Anterior cingulate cortex (tissue), 58 donors: ENCODE results near the gene CXCR5.
A peak's percentile ranks its signal among the peaks of the same experiment; 100 is the strongest.

Experiments used
- DNase-seq, 58 donors: peaks; one replicate each; lab custom pipeline; 2025; lab: John Stamatoyannopoulos, UW

Gene CXCR5

GRCh38 chr11:118896921-118897591, 13.4 kb downstream of the CXCR5 start:
- DNase-seq = no peak

DNA sequence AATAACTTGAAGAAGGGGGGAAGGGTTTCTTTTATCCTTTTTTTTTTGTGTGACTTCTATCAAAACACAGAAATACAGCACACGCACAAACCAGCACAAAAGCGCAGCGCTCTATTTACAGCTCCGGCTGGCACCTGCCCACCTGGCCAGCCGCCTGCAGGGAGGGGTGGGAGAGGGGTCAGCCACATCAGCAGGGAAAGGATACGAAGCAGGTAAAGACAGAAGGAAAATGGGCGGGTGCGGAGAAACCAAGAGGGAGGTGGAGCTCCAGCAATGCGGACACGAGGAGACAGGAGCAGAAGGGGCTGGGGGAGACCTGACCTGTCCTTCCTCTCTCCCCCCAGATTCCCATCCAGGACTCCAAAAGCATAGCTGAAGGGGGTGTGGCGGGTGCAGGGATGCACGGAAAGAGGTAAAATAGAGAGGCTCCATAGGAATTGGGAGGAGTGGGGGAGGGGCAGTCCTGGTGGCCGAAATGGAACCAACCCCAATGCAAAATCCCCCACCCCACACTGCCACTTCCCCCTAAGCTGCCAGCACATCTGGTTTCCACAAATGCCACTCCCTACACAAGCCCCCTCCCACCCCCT, 14.1 kb downstream of the CXCR5 start:
- DNase-seq = no peak

- DNase-seq = no peak
Observed at GRCh38 chr11:118898400-118899295, 15.0 kb downstream of the CXCR5 start.

DNA sequence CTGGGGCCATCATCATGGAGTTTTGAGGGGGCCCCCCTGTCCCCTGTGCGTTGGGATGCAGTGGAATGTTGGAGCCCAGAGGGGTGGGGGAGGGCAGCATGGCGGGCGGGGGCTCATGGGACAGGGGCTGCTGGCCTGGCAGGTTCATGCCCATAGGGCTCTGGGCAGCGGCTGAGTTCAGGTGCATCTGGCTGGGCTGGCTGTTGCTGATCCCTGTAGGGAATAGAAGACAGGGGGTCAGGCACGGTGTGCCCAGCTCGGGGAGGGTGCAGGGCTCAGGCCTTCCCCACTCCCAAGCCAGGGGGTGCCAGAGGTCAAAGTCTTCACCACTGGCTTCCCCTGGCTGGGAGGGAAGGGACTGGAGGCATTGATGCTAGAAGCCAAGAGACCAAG, 15.6 kb downstream of the CXCR5 start:
- no peak for DNase-seq

DNA sequence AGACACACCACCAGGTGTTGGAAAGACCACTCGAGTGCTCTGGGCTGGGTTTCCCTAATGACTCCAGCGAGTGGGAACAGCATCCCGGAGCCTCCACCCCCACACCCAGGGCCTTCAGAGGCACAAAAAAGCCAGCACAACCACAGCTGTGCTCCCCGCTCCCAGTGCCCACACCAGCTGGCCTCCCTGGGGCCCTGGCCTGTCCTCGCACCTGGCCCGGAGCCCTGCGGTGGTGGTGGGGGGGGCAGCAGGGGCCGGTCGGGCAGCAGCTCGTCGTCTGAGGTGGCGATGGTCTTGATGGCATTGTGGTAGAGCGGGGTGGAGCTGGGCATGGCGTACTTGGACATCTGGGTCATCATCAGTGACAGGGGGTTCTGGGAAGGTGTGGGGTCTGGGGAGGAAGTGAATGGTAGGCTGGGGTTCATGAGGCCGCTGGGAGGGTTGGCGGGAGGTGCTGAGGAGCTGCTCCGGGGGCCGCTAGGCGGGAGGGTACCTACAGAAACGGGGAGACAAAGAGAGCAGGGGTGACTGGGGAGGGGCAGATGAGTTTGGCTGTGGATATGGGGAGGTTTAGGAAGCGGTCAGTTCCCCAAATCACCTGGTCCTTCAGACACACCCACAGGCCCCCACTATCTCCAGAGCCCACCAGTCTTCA, 16.1 kb downstream of the CXCR5 start:
- no peak for DNase-seq

- no peak for DNase-seq
Observed at GRCh38 chr11:118900535-118901384, 17.1 kb downstream of the CXCR5 start.

- DNase-seq = no peak
Observed at GRCh38 chr11:118901494-118902335, 18.0 kb downstream of the CXCR5 start.

- DNase-seq = no peak
Observed at GRCh38 chr11:118902336-118903203, 18.9 kb downstream of the CXCR5 start.

DNA sequence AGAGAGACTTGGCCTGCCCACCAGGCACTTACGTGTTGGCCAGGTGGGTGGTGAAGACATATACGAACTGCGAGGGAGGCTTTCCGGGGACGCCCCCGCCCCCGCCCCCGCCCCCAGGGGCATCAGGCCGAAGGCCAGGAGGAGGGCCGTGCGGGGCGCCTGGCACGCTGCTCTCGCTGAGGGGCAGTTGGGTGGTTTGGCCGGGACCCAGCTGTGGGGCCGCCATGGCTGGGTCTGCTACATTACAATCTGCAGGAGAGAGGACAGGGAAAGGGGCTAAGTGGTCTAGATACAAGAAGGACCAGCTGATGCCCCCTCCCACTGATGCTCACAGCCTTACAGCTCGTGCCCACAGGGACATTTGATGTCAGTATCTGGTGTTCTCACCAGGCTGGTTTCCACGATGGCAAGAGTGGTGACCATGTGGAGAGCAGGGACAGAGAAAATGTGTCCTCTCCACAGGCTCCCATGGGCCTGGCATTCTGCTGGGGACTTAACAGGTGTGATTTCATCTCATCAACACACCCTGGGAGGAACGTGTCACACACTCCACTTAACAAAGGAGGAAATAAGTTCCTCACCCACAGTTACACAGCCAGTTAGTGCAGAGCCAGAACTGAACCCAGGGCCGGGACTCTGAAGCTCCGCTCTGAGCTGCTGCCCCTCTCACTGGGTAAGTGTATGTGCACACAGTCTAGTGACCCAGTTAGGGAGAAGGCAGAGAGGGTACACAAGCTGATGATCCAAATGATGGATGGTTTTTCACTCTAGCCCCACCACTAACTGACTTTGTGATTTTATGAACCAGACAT, 19.7 kb downstream of the CXCR5 start:
- DNase-seq = no peak

- peak in 57 of 58 donors; percentile 32 to 89 (median 74) for DNase-seq
Observed at GRCh38 chr11:118907051-118908042, 23.7 kb downstream of the CXCR5 start.

- no peak for DNase-seq
Observed at GRCh38 chr11:118908264-118908663, 24.6 kb downstream of the CXCR5 start.

DNA sequence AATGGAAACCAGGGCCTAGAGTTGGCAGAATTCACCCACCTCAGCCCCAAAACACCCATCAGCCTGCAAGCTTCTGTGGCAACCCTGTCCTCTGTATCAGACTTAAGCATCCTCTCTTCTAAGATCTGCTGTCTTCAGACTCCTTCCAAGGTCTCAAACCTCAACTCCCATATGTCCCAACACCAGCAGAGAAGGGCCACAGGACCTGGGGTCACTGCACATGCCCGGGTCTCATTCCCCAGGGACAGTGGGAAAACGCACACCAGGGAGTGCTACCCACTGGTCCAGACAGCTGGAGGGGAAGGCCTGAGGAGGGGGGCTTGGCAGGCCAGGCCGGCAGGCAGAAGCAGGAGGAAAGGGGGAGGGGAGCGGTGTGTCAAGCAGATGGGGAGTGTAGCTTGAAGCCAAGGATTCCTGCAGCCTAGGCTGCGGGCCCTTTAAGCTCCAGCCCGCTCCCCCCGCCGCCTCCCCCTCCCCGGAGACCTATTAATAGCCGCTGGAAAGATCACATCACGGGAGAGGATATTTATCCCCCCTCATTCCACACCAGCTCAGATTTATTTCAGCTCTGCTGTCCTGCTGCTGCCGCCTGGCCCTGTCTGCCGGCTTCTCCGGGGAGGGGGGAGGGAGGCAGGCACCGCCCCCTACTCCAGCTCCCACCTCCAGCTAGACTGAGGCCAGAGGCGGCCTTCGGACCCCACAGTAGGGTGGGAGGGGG, 25.4 kb downstream of the CXCR5 start:
- DNase-seq = peak in 48 of 58 donors; percentile 26 to 75 (median 56)

- DNase-seq = no peak
Observed at GRCh38 chr11:118909619-118910308, 26.1 kb downstream of the CXCR5 start.

DNA sequence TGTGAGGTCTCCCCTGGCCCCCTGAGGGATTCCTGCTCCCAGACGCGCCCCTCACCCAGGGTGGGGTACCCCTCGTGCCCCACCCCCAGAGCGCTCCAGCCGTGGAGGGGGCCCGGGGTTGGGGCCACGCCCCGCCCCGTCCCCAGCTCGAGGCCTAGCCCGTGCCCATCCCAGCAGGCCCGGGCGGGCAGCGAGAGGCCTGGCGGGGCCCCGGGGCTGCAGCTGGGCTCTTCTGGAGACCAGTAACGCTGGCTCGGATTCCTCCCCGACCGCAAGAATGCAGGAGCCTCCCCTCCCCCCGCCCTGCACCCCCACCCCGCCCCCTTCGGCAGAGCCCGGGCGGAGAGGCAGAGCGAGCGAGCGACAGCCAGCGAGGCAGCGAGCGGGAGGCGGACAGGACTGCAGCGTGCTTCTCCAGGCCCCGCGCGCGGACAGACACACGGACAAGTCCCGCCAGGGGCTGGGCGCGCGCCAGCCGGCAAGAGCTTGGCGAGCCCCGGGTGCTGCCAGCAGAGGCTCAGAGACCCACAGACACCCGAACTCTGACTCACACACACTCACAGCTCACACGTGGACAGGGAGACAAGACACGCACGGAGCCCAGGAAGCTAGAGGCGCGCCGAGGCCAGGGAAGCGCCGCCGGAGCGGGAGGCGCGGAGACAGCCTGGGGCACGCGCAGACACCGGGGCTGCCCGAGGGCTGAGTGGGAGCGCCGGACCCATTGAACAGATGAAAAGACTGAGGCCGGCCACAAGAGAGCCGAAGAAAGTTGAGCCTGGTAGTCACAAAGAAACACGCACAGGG, 26.8 kb downstream of the CXCR5 start:
- DNase-seq = peak in 42 of 58 donors; percentile 25 to 80 (median 48)
